ENCODE data around the gene CCDC187. TPM values are rescaled to one million over a fixed set of nuclear protein-coding genes. Genes with fewer than 3 reads are reported as not detected.
"Not testable (repeated sequence)": the region's sequence is repeated elsewhere in the genome, so short reads cannot be mapped to it uniquely, and the experiment has no call there.

The CCDC187 gene
- 0.42 to 0.54 TPM (median 0.47 TPM) in 3 replicates for total RNA-seq

DNA sequence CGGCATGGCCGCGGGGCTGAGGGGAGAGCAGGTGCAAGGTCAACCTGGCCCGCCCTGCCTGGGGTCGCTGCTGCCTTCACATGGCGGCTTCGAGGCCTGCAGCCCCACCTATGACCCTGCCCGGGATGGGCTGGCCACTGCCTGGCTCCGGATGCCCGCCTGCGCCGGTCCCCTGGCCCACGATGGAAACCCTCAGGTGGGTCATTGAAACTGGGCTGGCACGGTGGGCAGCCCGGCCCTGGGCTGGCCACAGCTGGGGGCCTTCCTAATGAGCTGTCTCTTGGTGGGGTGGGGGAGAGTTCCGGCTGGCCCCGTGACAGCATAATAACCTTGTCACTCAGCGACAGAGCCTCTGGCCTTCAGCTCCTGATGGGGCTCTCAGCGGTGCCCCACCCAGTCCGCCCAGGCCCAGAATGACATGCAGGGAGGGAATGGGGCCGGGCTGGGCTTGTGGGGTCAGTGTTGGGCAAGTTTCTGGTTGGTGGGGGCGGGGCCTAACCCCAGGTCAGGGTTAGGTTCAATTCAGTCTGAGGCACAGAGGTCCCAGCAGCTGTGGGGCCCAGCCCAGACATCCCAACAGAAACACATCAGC, at the start of gene CCDC187:
CCDC187 (minus strand) TSS at position 270 of the 592 bp plus-strand sequence; CDS start at position 6, 264 bp downstream.
- no peak within 1 kb of the TSS for H3K4me3 Mint-ChIP-seq
- no peaks in the 10 kb centered on the region for H3K9me3 Mint-ChIP-seq
- H3K27ac Mint-ChIP-seq: no peak within 1 kb of the TSS
- no peak for DNase-seq (ENCODE audit: low spot score in 2 of 2, unreplicated experiment in 2 of 2)
- H3K36me3 Mint-ChIP-seq: no peaks in the 10 kb centered on the region
- no peaks in the 10 kb centered on the region for H3K4me1 Mint-ChIP-seq
- H3K27me3 Mint-ChIP-seq (ENCODE audit: low read depth): peaks cover 2% of the 10 kb centered on the region
- TF ChIP-seq, protein P1, sequence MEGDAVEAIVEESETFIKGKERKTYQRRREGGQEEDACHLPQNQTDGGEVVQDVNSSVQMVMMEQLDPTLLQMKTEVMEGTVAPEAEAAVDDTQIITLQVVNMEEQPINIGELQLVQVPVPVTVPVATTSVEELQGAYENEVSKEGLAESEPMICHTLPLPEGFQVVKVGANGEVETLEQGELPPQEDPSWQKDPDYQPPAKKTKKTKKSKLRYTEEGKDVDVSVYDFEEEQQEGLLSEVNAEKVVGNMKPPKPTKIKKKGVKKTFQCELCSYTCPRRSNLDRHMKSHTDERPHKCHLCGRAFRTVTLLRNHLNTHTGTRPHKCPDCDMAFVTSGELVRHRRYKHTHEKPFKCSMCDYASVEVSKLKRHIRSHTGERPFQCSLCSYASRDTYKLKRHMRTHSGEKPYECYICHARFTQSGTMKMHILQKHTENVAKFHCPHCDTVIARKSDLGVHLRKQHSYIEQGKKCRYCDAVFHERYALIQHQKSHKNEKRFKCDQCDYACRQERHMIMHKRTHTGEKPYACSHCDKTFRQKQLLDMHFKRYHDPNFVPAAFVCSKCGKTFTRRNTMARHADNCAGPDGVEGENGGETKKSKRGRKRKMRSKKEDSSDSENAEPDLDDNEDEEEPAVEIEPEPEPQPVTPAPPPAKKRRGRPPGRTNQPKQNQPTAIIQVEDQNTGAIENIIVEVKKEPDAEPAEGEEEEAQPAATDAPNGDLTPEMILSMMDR (IDR thresholded peaks at IDR 0.05; ENCODE audit: unreplicated experiment): no peak

DNA sequence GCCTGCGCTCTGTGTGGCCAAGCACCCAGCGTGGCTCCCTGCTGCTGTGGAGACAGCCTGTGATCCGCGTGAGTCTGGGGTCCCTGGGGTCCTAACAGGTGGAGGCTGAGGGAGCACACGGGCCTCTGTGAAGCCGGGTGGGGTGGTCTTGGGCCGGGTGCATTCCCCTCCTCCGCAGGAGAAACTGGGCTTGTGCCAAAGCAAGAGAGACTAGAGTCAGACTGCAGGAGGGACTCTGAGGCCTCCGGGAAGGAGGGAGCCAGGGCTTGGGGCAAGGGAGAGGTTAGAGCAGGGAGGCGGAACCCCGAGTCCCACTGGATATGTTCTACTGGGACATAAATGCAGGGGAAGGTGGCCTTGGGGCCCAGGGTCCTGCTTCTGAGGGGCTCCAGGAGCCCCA, 49.2 kb upstream of the CCDC187 start:
- Mint-ChIP-seq H3K9me3 (no peaks in the 10 kb centered on the region), H3K36me3 (no peaks in the 10 kb centered on the region), H3K27ac (no peak overlapping the region), H3K4me1 (peaks cover 11% of the 10 kb centered on the region), H3K27me3 (ENCODE audit: low read depth) (no peaks in the 10 kb centered on the region), H3K4me3 (no peak overlapping the region)
- TF ChIP-seq, protein P1 (IDR thresholded peaks at IDR 0.05; ENCODE audit: unreplicated experiment): no peak
- no peak for DNase-seq (ENCODE audit: low spot score in 2 of 2, unreplicated experiment in 2 of 2)

DNA sequence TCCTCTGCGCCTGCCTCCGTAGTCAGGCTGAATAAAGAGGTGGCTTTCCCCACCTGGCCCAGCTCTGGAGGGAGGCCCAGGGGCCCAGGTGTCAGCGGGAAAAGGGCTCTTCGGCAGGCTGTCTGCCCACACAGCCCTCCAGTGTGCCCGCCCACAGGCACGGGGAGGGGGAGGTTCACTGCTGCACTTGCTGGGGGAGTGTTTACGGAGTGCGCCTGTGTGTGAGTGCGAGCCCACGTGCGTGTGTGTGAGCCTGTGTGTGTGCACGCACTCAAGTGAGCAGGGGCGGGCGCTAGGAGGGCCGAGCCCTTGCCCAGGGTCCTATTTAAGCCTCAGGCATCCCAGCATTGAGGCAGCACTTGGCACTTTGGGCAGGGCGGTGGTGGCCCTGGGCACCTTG, 48.8 kb upstream of the CCDC187 start:
- Mint-ChIP-seq H3K9me3 (no peaks in the 10 kb centered on the region), H3K4me1 (peaks cover 11% of the 10 kb centered on the region), H3K27ac (no peak overlapping the region), H3K36me3 (no peaks in the 10 kb centered on the region), H3K27me3 (ENCODE audit: low read depth) (no peaks in the 10 kb centered on the region), H3K4me3 (no peak overlapping the region)
- DNase-seq (ENCODE audit: low spot score in 2 of 2, unreplicated experiment in 2 of 2): no peak
- TF ChIP-seq, protein P1 (IDR thresholded peaks at IDR 0.05; ENCODE audit: unreplicated experiment): no peak

DNA sequence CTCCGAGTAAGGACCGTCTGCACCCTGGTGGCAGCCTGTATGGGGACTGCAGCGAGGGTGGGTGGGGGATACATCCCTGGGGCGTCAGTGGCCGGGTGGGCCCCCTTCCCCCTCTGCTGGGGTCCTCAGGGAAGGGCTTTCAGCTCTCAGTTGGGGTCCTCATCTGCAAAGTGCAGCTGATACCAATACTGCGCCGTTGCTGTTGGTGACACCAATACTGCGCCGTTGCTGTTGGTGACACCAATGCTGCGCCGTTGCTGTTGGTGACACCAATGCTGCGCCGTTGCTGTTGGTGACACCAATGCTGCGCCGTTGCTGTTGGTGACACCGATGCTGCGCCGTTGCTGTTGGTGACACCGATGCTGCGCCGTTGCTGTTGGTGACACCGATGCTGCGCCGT, 48.0 kb upstream of the CCDC187 start:
- DNase-seq (ENCODE audit: low spot score in 2 of 2, unreplicated experiment in 2 of 2); H3K27ac Mint-ChIP-seq; H3K4me3 Mint-ChIP-seq; H3K9me3 Mint-ChIP-seq; H3K27me3 Mint-ChIP-seq (ENCODE audit: low read depth); H3K36me3 Mint-ChIP-seq: not testable (repeated sequence)
- peaks cover 11% of the 10 kb centered on the region for H3K4me1 Mint-ChIP-seq

DNA sequence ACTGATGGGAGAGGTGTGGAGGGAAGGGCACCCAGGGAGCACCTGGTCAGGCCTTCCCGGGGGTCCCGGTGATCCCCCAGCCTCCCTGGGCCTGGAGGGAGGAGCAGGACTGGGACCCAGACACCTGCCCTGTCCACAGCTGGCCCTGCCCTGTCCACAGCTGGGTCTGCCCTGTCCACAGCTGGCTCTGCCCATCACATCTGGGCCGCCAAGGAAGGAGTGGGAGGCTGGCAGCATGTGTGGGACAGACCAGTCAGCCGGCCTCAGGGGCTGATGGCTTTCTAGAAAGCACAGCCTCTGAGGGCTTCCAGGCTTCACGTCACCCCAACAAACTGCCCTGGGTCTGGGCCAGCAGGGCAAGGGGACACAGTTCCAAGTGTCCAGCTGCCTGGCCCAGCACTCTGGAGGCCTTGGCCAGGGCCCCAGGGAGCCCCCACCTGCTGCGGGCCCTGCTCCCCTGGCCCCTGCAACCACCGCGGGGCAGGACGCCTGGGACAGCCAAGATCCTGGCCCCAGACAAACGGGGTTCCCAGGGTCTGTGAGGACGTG, 47.4 kb upstream of the CCDC187 start:
- Mint-ChIP-seq H3K4me3 (no peak overlapping the region), H3K9me3 (no peaks in the 10 kb centered on the region), H3K27ac (no peak overlapping the region), H3K4me1 (peaks cover 11% of the 10 kb centered on the region), H3K27me3 (ENCODE audit: low read depth) (no peaks in the 10 kb centered on the region), H3K36me3 (no peaks in the 10 kb centered on the region)
- no peak for DNase-seq (ENCODE audit: low spot score in 2 of 2, unreplicated experiment in 2 of 2)
- TF ChIP-seq, protein P1 (IDR thresholded peaks at IDR 0.05; ENCODE audit: unreplicated experiment): no peak

DNA sequence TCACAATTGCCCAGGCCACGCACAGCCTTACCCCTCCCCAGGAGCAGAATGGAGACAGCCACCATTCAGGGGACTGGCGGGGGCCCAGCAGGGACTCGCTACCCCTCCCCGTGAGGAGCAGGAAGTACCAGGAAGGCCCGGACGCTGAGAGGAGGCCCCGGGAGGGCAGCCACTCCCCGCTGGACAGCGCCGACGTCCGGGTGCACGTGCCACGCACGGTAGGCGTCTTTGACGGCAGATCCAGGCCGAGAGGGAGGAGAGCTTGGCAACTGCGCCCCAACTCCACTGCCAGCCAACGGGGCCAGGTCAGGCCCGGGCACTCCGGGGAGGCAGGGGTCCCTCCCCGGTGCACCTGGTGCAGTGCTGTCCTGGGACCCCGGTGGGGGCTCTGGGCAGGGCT, 45.7 kb upstream of the CCDC187 start:
- no peaks in the 10 kb centered on the region for H3K27me3 Mint-ChIP-seq (ENCODE audit: low read depth)
- no peaks in the 10 kb centered on the region for H3K9me3 Mint-ChIP-seq
- no peaks in the 10 kb centered on the region for H3K36me3 Mint-ChIP-seq
- H3K27ac Mint-ChIP-seq: no peak overlapping the region
- no peak for DNase-seq (ENCODE audit: low spot score in 2 of 2, unreplicated experiment in 2 of 2)
- TF ChIP-seq, protein P1 (IDR thresholded peaks at IDR 0.05; ENCODE audit: unreplicated experiment): no peak
- H3K4me3 Mint-ChIP-seq: no peak overlapping the region
- peaks cover 11% of the 10 kb centered on the region for H3K4me1 Mint-ChIP-seq

All from mesothelial cell of epicardium (in vitro differentiated cells).